Kidney capillary endothelial cell (primary cell): ENCODE data around the gene MORN5.

Source experiments
- DNase-seq: peaks from one replicate; pipeline ENCODE4 v3.0.0-alpha.2; 2018; ENCODE audit warnings: low spot score

The MORN5 gene

DNA sequence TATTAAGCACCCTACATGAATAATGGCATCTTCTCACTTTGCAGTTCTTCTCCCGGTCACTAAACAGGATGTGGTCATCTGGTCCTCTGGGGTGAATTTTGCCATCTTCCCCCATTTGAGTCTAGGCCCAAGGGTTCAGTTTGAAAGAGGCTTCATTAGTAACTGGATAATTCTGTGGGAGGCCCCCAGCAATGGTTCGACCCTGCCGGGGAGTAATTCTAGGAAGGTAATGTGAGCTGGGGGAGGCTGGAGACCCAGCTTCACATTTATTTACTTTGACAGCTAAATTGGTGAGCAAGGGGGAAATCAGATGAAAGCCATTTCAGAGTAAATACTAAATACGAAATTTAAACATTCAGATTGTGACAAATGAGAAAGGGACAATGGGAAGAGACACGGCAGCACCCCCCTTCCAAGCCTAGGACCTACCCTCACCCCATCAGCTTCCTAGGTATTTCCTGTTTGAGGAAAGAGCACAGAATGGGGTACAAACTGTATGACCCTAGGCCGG, 73.1 kb downstream of the MORN5 start:
- DNase-seq: no peak

DNA sequence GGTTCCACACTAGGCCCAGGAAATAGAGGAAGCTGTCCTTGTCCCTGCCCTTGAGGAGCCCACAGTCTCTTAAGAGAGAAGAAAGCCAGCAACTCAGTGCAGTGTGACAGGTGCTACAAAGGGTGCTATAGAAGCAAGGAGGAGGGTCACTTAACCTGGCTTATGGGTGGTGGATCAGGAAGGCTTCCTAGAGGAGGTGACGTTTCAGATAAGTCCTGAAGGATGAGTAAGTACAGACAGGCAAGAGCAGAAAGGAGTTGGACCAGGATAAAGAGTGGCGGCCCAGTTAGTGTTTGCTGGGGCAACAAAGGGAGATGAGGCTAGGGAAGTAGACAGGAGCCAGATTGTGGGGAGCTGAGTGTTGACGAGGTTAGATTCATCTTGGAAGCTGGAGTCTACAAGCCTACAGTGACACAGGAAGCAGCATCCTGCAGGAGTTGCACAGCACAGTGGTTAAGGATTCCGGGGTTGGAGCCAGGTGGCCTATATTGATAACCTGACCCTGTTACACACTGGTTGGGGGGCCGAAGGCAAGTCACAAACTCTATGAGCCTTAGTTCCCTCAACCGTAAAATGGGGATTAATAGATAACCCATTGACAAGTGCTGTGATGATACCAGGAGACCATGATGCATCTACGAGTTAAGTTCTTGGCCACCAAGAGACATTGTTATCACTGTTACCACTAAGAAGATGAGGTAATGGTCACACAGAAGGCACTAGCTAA, 74.5 kb downstream of the MORN5 start:
- DNase-seq: no peak

DNA sequence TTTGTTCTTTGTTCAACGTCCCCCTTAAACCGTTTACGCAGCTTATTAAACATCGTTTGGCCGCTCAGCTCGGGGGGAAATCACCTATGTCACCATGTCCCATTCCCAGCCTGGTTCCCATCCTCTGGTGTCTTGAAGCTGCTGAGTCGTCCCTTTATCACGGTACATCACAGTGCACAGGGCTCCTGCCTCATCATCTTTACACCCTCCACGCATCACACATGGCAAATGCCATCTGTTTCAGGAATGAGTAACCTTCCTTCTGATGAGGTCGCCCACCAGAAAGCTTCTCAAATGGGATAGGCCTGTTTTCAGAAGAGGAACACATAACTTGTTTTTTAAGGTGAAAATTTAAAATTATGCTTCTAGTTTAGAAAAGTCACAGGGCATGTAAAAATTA, 77.0 kb downstream of the MORN5 start:
- no peak for DNase-seq

- no peak for DNase-seq
Measured at GRCh38 chr9:122239722-122240121, 80.0 kb downstream of the MORN5 start.

GRCh38 chr9:122244349-122244748, 84.6 kb downstream of the MORN5 start:
- DNase-seq: no peak

DNA sequence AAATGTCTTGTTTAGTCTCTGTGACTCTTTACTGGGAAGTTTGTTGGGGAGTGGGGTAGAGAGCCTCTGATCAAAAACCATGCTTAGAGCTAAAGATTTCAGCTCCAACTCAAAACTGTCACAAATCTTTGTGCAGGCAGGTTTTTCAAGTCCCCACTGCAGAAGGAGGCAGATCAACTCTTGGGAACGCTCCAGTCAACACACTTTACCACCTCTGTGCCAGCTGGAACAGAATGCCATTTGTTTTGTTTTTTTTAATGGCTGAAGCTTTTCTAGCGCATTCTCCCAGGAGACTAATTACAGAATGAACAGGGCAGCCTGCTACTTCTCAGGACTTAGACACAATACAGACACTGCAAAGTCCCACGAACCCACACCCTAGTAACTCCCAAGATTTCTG, 87.0 kb downstream of the MORN5 start:
- DNase-seq: no peak

- DNase-seq: no peak
Measured at GRCh38 chr9:122248448-122248865, 88.7 kb downstream of the MORN5 start.
